HG03159 (cell line): Measurements from ENCODE around the gene CLASP1.
"Not testable (repeated sequence)": the region's sequence is repeated elsewhere in the genome, so short reads cannot be mapped to it uniquely, and the experiment has no call there.

Experiments
- ATAC-seq: cut with Tn5 transposase; IDR thresholded peaks from one replicate; pipeline ENCODE4 v1.9.1; 2021; ENCODE audit warnings: mild to moderate bottlenecking, moderate library complexity; ENCODE audit not compliant: unreplicated experiment

CLASP1 gene

GRCh38 chr2:121649149-121649595 lies at the start of gene CLASP1:
Gene CLASP1, minus strand, starts transcription at chr2:121649462. Its CDS starts 43,567 bp downstream, at chr2:121605895.
- ATAC-seq, result peak; percentile 34

GRCh38 chr2:121698318-121698930 lies 49.2 kb upstream of the CLASP1 start:
- no peak for ATAC-seq

DNA sequence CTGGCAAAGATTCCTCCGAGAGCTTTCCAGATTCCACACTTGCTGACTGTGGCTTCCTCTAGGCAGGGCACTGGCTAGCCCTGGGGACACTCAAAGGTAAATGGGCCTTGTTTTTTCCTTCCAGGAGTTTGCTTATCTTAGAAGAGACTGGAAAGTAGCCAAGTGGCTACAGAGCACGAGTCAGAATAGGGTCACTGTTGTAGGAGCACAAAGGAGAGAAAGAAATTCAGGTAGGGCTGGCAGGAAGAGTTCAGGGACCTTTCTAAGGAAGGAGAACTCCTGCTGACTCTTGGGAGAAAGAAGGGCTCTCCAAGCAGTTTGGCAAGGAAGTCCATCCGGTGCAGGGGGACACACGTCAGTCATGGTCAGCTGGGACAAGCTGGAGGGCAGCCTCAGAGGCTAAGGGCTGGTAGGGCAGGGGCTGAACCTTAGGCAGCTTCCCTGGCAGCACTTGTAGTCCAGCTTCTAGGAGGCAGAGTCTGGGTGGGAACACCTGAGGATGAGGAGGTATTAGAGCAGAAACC lies 47.9 kb upstream of the CLASP1 start:
- no peak for ATAC-seq

DNA sequence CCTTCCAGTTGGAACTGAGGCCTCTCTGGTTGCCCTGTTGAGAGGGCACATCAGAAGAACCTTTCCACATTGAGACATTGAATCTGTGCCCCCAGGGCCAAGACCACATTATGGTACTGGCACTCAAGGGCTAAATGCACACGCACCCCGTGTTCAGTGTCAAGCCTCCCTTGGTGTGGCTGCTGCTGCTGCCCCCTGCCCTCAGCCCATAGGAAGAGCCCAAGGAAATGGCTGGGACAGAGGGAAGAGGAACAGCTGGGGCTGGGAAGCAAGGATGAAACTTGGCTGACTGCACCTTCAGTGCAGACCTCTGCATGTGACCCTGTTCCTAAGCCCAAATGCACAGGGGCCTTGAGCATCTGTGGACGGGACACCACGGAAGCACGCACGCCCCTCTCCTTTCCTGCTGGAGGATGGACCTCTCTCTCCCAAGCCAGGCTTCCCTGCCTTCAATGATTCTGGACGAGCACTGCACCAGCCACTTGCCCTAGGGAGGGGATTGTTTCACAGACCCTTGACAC lies 47.2 kb upstream of the CLASP1 start:
- ATAC-seq, result no peak

DNA sequence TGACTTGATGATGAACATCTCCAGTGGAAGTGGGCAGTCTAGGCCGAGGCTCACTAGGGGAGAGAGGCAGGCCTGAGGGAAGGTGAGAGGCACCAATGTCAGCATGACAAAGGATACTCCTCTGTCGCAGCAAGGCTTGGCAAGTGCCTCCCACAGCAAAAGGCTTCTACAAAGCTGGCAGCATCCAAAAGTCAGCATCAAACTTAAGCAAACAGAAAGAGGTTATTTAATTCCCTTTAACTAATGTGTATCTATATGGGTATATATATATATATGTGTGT lies 45.8 kb upstream of the CLASP1 start:
- ATAC-seq, result no peak

GRCh38 chr2:121694398-121695170 lies 45.3 kb upstream of the CLASP1 start:
- ATAC-seq, result no peak

GRCh38 chr2:121690572-121690971 lies 41.3 kb upstream of the CLASP1 start:
- not testable (repeated sequence) for ATAC-seq

GRCh38 chr2:121690095-121690494 lies 40.8 kb upstream of the CLASP1 start:
- no peak for ATAC-seq

GRCh38 chr2:121689356-121689755 lies 40.1 kb upstream of the CLASP1 start:
- no peak for ATAC-seq

GRCh38 chr2:121688820-121689219 lies 39.6 kb upstream of the CLASP1 start:
- ATAC-seq, result no peak

GRCh38 chr2:121686902-121687301 lies 37.6 kb upstream of the CLASP1 start:
- no peak for ATAC-seq

DNA sequence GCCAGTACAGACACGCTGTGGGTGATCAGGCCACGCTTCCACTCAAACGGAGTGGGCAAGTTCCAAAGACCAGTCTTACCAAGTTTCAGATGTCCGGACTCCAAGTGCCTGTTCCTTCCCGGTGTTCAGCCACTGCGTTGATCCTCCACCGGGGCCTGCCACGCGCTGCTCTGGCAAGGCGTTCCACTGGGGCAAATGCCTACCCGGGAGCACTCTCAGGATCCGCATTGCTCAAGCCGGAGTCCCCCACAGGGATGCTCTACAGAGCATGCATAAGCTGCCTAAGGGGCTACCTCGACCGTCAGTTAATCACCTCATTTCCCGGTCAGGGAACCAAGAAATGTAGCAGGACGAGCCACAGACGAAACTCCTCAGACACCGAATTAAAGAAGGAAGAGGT lies 37.0 kb upstream of the CLASP1 start:
- ATAC-seq, result no peak

DNA sequence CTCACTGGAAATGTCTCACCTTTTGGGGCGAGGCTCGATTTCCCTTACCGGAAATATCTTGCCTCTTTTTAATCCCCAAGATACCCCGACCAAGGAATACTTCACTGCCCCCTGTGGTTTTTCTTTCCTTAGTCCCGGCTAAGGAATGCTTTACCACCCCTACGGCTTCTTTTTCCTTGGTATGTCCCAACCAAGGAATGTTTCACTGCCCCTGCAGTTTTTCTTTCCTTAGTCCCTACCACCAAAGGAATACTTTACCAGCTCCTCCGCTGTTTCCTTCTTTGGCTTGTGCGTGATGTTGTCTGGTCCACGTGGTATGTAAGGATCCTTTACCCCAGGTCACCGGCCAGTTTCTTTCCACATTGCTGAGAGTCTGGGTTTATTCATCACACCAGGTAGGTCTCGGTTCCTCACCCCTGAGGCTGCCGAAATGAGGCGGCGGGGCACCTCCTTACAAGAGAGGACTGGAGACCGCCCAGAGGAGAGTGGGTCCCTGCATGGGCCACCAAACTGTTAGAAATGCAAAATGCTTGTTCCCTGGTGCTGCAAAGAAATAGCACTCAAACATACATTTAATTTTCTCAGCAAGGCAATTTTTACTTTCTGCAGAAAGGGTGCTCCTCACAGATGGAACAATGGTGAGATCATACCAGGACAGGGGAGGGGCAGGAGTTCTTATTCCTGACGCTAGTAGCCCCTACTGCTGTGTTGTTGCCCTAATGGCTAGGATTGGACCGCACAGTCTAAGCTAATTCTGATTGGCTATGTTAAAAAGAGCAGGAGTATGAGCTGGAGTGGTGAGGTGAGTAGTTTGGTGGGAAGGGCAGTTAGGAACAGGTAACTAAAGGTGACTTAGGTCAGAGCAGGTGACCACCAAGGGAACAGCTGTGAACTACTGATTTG lies 33.4 kb upstream of the CLASP1 start:
- ATAC-seq, result no peak

GRCh38 chr2:121677855-121678254 lies 28.6 kb upstream of the CLASP1 start:
- ATAC-seq, result no peak

DNA sequence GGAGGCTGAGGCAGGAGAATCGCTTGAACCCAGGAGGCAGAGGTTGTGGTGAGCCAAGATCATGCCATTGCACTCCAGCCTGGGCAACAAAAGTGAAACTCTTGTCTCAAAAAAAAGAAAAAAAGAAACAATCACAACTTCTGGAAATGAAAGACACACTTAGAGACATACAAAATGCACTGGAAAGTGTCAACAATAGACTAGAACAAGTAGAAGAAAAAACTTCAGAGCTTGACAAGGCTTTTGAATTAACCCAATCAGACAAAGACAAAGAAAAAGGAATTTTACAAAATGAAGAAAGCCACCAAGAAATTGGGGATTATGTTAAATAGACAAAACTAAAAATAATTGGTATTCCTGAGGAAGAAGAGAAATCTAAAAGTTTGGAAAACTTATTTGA lies 22.4 kb upstream of the CLASP1 start:
- ATAC-seq, result not testable (repeated sequence)

GRCh38 chr2:121670181-121670580 lies 20.9 kb upstream of the CLASP1 start:
- ATAC-seq, result no peak

- ATAC-seq, result no peak
Measured at GRCh38 chr2:121667618-121668017, 18.4 kb upstream of the CLASP1 start.

- no peak for ATAC-seq
Measured at GRCh38 chr2:121666042-121666441, 16.8 kb upstream of the CLASP1 start.

- ATAC-seq, result no peak
Measured at GRCh38 chr2:121665504-121665903, 16.2 kb upstream of the CLASP1 start.

DNA sequence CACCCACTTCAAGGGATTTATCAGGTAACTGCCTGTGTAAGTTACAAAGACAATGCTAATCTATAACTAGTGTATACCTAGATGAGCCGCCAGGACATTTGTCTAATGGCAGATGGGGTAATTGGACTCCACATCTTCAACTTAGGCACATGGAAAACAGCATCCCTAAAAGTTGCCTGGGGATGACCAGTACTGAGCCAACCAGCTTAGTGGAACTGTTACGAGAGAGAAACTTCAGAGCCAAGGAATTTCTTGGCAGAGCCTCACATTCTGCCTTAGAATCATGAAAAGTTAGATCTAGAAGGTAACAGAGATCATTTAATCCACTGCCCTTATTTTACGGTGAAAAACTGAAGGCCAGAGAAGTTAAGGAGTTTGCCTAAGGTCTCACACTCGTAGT lies 15.5 kb upstream of the CLASP1 start:
- ATAC-seq, result no peak

GRCh38 chr2:121664086-121664485 lies 14.8 kb upstream of the CLASP1 start:
- no peak for ATAC-seq
